Body of pancreas (tissue), 4 donors: Measurements from ENCODE around the gene DNAH8.

Source experiments
- POLR2A ChIP-seq, 3 donors: fragments of 450-650 bp; IDR thresholded peaks; one replicate each; pipeline ENCODE4 v1.6.1; 2016; ENCODE audit warnings: antibody characterized with exemption in 3 of 3, mild to moderate bottlenecking in 2 of 3
- TF ChIP-seq, protein P1 (sequence below), 7 experiments: fragments of 450-650 bp in 4 of 7; fragments of 200-600 bp in 3 of 7; sonication (generic) in 3 of 7; IDR thresholded peaks; one replicate each; pipeline ENCODE4 v1.5.1; 2016 to 2019; ENCODE audit warnings: antibody characterized with exemption in 7 of 7

DNA sequence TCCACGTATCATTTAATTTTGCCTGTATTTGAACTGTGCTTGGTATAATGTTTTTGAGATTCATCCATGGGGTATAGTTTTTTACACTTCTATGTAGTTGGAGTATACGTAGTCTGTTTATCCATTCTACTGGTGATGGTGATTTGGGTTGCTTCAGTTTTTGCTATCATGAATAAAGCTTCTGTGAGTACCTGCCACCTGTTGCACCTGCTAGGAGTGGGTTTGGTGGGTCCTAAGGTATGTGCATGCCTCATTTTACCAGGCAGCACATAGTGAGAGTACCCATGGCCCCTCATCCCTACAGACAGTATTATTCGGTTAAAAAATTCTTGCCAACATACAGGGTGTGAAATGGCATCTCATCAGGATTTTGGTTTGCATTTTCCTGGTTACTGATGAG lies 92.9 kb downstream of the DNAH8 start:
- TF ChIP-seq, protein P1, sequence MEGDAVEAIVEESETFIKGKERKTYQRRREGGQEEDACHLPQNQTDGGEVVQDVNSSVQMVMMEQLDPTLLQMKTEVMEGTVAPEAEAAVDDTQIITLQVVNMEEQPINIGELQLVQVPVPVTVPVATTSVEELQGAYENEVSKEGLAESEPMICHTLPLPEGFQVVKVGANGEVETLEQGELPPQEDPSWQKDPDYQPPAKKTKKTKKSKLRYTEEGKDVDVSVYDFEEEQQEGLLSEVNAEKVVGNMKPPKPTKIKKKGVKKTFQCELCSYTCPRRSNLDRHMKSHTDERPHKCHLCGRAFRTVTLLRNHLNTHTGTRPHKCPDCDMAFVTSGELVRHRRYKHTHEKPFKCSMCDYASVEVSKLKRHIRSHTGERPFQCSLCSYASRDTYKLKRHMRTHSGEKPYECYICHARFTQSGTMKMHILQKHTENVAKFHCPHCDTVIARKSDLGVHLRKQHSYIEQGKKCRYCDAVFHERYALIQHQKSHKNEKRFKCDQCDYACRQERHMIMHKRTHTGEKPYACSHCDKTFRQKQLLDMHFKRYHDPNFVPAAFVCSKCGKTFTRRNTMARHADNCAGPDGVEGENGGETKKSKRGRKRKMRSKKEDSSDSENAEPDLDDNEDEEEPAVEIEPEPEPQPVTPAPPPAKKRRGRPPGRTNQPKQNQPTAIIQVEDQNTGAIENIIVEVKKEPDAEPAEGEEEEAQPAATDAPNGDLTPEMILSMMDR (IDR thresholded peaks at IDR 0.05) = no peak
- TF ChIP-seq POLR2A (IDR thresholded peaks at IDR 0.05) = no peak
